ENCODE measurements around the gene PTPRD. TPM values are rescaled to one million over a fixed set of nuclear protein-coding genes. Genes with fewer than 3 reads are reported as not detected.

PTPRD gene
- total and polyA plus RNA-seq, 5 donors from 2014 or later, result 0.47 TPM; not detected in 4

- H3K4me3 ChIP-seq (ENCODE audit: low read depth, low read length), result no peak overlapping the region
- no peaks in the 10 kb centered on the region for H3K27me3 ChIP-seq (ENCODE audit: control insufficient read depth, insufficient read depth, low read length)
- H3K4me3 Mint-ChIP-seq, result no peak overlapping the region
- no peaks in the 10 kb centered on the region for H3K36me3 Mint-ChIP-seq
- H3K9me3 ChIP-seq (ENCODE audit: control insufficient read depth in 2 of 2, low read length in 2 of 2), result no peaks in the 10 kb centered on the region
- no peak overlapping the region for H3K27ac Mint-ChIP-seq
- no peaks in the 10 kb centered on the region for H3K27me3 Mint-ChIP-seq
- peaks cover 0 to 2% (median 0%) of the 10 kb centered on the region in 7 donors for H3K9me3 Mint-ChIP-seq
- no peak overlapping the region for H3K27ac ChIP-seq (ENCODE audit: insufficient read depth, low read length, poor library complexity, severe bottlenecking)
- H3K4me1 Mint-ChIP-seq, result no peaks in the 10 kb centered on the region
- no peaks in the 10 kb centered on the region for H3K4me1 ChIP-seq (ENCODE audit: control insufficient read depth, insufficient read depth, low read length, poor library complexity, severe bottlenecking)
- H3K36me3 ChIP-seq (ENCODE audit: control insufficient read depth, insufficient read depth, low read length), result no peaks in the 10 kb centered on the region
- no peak for DNase-seq
- ATAC-seq (ENCODE audit: low read depth in 2 of 2), result no peak
Observed at GRCh38 chr9:9874270-9874669, 738.5 kb downstream of the PTPRD start.

GRCh38 chr9:9862235-9862810 lies 750.5 kb downstream of the PTPRD start:
- no peaks in the 10 kb centered on the region for H3K27me3 Mint-ChIP-seq
- H3K27ac ChIP-seq (ENCODE audit: insufficient read depth, low read length, poor library complexity, severe bottlenecking), result no peak overlapping the region

GRCh38 chr9:9855177-9856078 lies 757.4 kb downstream of the PTPRD start:
- H3K4me3 Mint-ChIP-seq, result no peak overlapping the region
- DNase-seq, result no peak

More at GRCh38 chr9:9862235-9862810, 750.5 kb downstream of the PTPRD start:
- Histone ChIP-seq H3K4me3 (ENCODE audit: low read depth, low read length) (no peak overlapping the region), H3K27me3 (ENCODE audit: control insufficient read depth, insufficient read depth, low read length) (no peaks in the 10 kb centered on the region), H3K9me3 (ENCODE audit: control insufficient read depth in 2 of 2, low read length in 2 of 2) (no peaks in the 10 kb centered on the region), H3K4me1 (ENCODE audit: control insufficient read depth, insufficient read depth, low read length, poor library complexity, severe bottlenecking) (no peaks in the 10 kb centered on the region), H3K36me3 (ENCODE audit: control insufficient read depth, insufficient read depth, low read length) (no peaks in the 10 kb centered on the region)
- no peak for ATAC-seq (ENCODE audit: low read depth in 2 of 2)
- Mint-ChIP-seq H3K4me1 (no peaks in the 10 kb centered on the region), H3K9me3 (peaks cover 0 to 7% (median 1%) of the 10 kb centered on the region in 7 donors), H3K27ac (no peak overlapping the region), H3K4me3 (no peak overlapping the region), H3K36me3 (no peaks in the 10 kb centered on the region)
- DNase-seq, result no peak

DNA sequence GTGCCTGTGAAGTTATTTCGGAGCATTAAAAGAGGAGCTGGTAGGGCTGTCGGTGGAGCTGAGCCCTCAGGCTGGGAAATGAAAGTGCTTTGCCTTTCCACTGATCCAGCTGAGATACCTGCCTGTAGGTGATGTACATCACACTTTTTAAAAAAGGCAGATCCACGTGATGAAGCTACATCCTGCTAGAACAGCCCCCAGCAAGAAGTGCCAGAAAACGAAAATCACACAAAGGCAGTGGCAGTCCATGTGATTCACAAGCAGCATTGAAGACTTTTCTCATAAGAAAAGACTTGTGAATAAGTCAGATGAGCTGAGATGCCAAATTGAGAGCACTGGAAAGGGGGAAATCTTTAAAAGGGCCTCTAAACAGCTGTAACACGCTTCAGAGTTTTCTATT lies 765.1 kb downstream of the PTPRD start:
- Mint-ChIP-seq H3K9me3 (peaks cover 0 to 9% (median 3%) of the 10 kb centered on the region in 7 donors), H3K27ac (no peak overlapping the region), H3K36me3 (no peaks in the 10 kb centered on the region), H3K4me3 (no peak overlapping the region), H3K4me1 (peaks cover 0 to 4% (median 0%) of the 10 kb centered on the region in 4 donors), H3K27me3 (no peaks in the 10 kb centered on the region)
- no peak overlapping the region for H3K4me3 ChIP-seq (ENCODE audit: low read depth, low read length)
- no peaks in the 10 kb centered on the region for H3K4me1 ChIP-seq (ENCODE audit: control insufficient read depth, insufficient read depth, low read length, poor library complexity, severe bottlenecking)
- no peak overlapping the region for H3K27ac ChIP-seq (ENCODE audit: insufficient read depth, low read length, poor library complexity, severe bottlenecking)
- H3K36me3 ChIP-seq (ENCODE audit: control insufficient read depth, insufficient read depth, low read length), result no peaks in the 10 kb centered on the region
- H3K27me3 ChIP-seq (ENCODE audit: control insufficient read depth, insufficient read depth, low read length), result no peaks in the 10 kb centered on the region
- no peak for DNase-seq
- ATAC-seq (ENCODE audit: low read depth in 2 of 2), result no peak
- H3K9me3 ChIP-seq (ENCODE audit: control insufficient read depth in 2 of 2, low read length in 2 of 2), result no peaks in the 10 kb centered on the region

More at GRCh38 chr9:9855177-9856078, 757.4 kb downstream of the PTPRD start:
- Histone ChIP-seq H3K4me3 (ENCODE audit: low read depth, low read length) (no peak overlapping the region), H3K27ac (ENCODE audit: insufficient read depth, low read length, poor library complexity, severe bottlenecking) (no peak overlapping the region), H3K9me3 (ENCODE audit: control insufficient read depth in 2 of 2, low read length in 2 of 2) (peaks cover 0 to 5% of the 10 kb centered on the region in 2 experiments), H3K27me3 (ENCODE audit: control insufficient read depth, insufficient read depth, low read length) (no peaks in the 10 kb centered on the region), H3K36me3 (ENCODE audit: control insufficient read depth, insufficient read depth, low read length) (no peaks in the 10 kb centered on the region), H3K4me1 (ENCODE audit: control insufficient read depth, insufficient read depth, low read length, poor library complexity, severe bottlenecking) (no peaks in the 10 kb centered on the region)
- H3K27me3 Mint-ChIP-seq, result no peaks in the 10 kb centered on the region
- ATAC-seq (ENCODE audit: low read depth in 2 of 2), result no peak
- H3K27ac Mint-ChIP-seq, result no peak overlapping the region
- no peaks in the 10 kb centered on the region for H3K4me1 Mint-ChIP-seq
- peaks cover 0 to 10% (median 3%) of the 10 kb centered on the region in 7 donors for H3K9me3 Mint-ChIP-seq
- no peaks in the 10 kb centered on the region for H3K36me3 Mint-ChIP-seq

- H3K36me3 Mint-ChIP-seq, result no peaks in the 10 kb centered on the region
- H3K9me3 ChIP-seq (ENCODE audit: control insufficient read depth in 2 of 2, low read length in 2 of 2), result no peaks in the 10 kb centered on the region
- no peak for ATAC-seq (ENCODE audit: low read depth in 2 of 2)
- peaks cover 0 to 9% (median 3%) of the 10 kb centered on the region in 7 donors for H3K9me3 Mint-ChIP-seq
- H3K27ac Mint-ChIP-seq, result no peak overlapping the region
- no peak for DNase-seq
- no peaks in the 10 kb centered on the region for H3K27me3 Mint-ChIP-seq
- H3K4me3 ChIP-seq (ENCODE audit: low read depth, low read length), result no peak overlapping the region
- no peak overlapping the region for H3K4me3 Mint-ChIP-seq
- H3K4me1 ChIP-seq (ENCODE audit: control insufficient read depth, insufficient read depth, low read length, poor library complexity, severe bottlenecking), result no peaks in the 10 kb centered on the region
- no peaks in the 10 kb centered on the region for H3K27me3 ChIP-seq (ENCODE audit: control insufficient read depth, insufficient read depth, low read length)
- H3K4me1 Mint-ChIP-seq, result peaks cover 0 to 4% (median 0%) of the 10 kb centered on the region in 4 donors
- no peaks in the 10 kb centered on the region for H3K36me3 ChIP-seq (ENCODE audit: control insufficient read depth, insufficient read depth, low read length)
- H3K27ac ChIP-seq (ENCODE audit: insufficient read depth, low read length, poor library complexity, severe bottlenecking), result no peak overlapping the region
Observed at GRCh38 chr9:9846557-9846956, 766.2 kb downstream of the PTPRD start.

DNA sequence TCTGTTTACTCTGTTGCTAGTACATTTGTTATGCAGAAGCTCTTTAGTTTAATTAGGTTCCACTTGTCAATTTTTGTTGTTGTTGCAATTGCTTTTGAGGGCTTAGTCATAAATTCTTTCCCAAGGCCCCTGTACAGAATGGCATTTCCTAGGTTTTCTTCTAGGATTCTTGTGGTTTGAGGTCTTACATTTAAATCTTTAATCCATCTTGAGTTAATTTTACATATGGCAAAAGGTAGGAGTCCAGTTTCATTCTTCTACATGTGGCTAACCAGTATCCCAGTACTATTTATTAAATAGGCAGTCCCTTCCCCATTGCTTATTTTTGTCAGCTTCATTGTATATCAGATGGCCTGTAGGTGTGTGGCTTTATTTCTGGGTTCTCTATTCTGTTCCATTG lies 792.4 kb downstream of the PTPRD start:
- no peak overlapping the region for H3K27ac ChIP-seq (ENCODE audit: insufficient read depth, low read length, poor library complexity, severe bottlenecking)
- Mint-ChIP-seq H3K4me1 (no peaks in the 10 kb centered on the region), H3K36me3 (no peaks in the 10 kb centered on the region), H3K27ac (no peak overlapping the region), H3K4me3 (no peak overlapping the region), H3K27me3 (no peaks in the 10 kb centered on the region), H3K9me3 (peaks cover 2 to 8% (median 6%) of the 10 kb centered on the region in 7 donors)
- no peaks in the 10 kb centered on the region for H3K4me1 ChIP-seq (ENCODE audit: control insufficient read depth, insufficient read depth, low read length, poor library complexity, severe bottlenecking)
- H3K36me3 ChIP-seq (ENCODE audit: control insufficient read depth, insufficient read depth, low read length), result no peaks in the 10 kb centered on the region
- H3K4me3 ChIP-seq (ENCODE audit: low read depth, low read length), result no peak overlapping the region
- peaks cover 0 to 2% of the 10 kb centered on the region in 2 experiments for H3K9me3 ChIP-seq (ENCODE audit: control insufficient read depth in 2 of 2, low read length in 2 of 2)
- DNase-seq, result no peak
- no peak for ATAC-seq (ENCODE audit: low read depth in 2 of 2)
- no peaks in the 10 kb centered on the region for H3K27me3 ChIP-seq (ENCODE audit: control insufficient read depth, insufficient read depth, low read length)

DNA sequence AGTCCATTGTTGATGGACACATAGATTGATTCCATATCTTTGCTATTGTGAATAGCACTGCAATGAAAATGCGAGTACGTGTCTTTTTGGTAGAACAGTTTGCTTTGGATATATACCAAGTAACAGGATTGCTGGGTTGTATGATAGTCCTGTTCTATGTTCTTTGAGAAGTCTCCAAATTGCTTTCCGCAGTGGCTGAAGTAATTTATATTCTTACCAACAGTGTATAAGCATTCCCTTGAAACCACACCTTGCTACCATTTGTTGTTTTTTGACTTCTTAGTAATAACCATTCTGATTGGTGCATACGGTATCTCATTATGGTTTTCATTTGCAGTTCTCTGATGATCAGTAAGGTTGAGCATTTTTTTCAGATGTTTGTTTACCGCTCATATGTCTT lies 792.9 kb downstream of the PTPRD start:
- Mint-ChIP-seq H3K36me3 (no peaks in the 10 kb centered on the region), H3K27ac (no peak overlapping the region)
- DNase-seq, result no peak

More for the DNA sequence above, 792.9 kb downstream of the PTPRD start:
- no peaks in the 10 kb centered on the region for H3K4me1 Mint-ChIP-seq
- no peak for ATAC-seq (ENCODE audit: low read depth in 2 of 2)
- no peak overlapping the region for H3K4me3 Mint-ChIP-seq
- H3K9me3 Mint-ChIP-seq, result peaks cover 2 to 10% (median 6%) of the 10 kb centered on the region in 7 donors
- H3K27me3 ChIP-seq (ENCODE audit: control insufficient read depth, insufficient read depth, low read length), result no peaks in the 10 kb centered on the region
- no peak overlapping the region for H3K27ac ChIP-seq (ENCODE audit: insufficient read depth, low read length, poor library complexity, severe bottlenecking)
- H3K4me3 ChIP-seq (ENCODE audit: low read depth, low read length), result no peak overlapping the region
- H3K9me3 ChIP-seq (ENCODE audit: control insufficient read depth in 2 of 2, low read length in 2 of 2), result peaks cover 0 to 2% of the 10 kb centered on the region in 2 experiments
- no peaks in the 10 kb centered on the region for H3K27me3 Mint-ChIP-seq
- no peaks in the 10 kb centered on the region for H3K36me3 ChIP-seq (ENCODE audit: control insufficient read depth, insufficient read depth, low read length)
- no peaks in the 10 kb centered on the region for H3K4me1 ChIP-seq (ENCODE audit: control insufficient read depth, insufficient read depth, low read length, poor library complexity, severe bottlenecking)
